Neural cell (in vitro differentiated cells): ENCODE data around the gene SERINC2. TPM values are rescaled to one million over a fixed set of nuclear protein-coding genes. Genes with fewer than 3 reads are reported as not detected.

Source experiments
- H2AFZ ChIP-seq: fragments of 200-600, 300-800 bp; sonication (generic), shearing (Covaris generic); 2 replicates; pipeline ENCODE4 v1.6.0; 2014; ENCODE audit warnings: low read depth, mild to moderate bottlenecking, antibody characterized with exemption, low read length, moderate library complexity
- H3F3A ChIP-seq: fragments of 200-600 bp; shearing (Covaris generic); 2 replicates; pipeline ENCODE4 v1.6.1; 2016; ENCODE audit warnings: mild to moderate bottlenecking, moderate library complexity, mixed read lengths, antibody characterized with exemption, low read length; ENCODE audit not compliant: insufficient read depth, poor library complexity, severe bottlenecking
- H3K27ac ChIP-seq: fragments of 200-600, 300-800 bp; sonication (generic), shearing (Covaris generic); 2 replicates; pipeline ENCODE4 v1.5.1; 2014; ENCODE audit warnings: mild to moderate bottlenecking, low read length, moderate library complexity
- H3K27me3 ChIP-seq: fragments of 300-800, 200-600 bp; sonication (generic), shearing (Covaris generic); 2 replicates; pipeline ENCODE4 v1.6.0; 2014; ENCODE audit warnings: mild to moderate bottlenecking, low read depth, low read length, moderate library complexity; ENCODE audit not compliant: insufficient read depth
- H3K36me3 ChIP-seq: fragments of 300-800, 200-600 bp; sonication (generic), shearing (Covaris generic); 2 replicates; pipeline ENCODE4 v1.5.1; 2014; ENCODE audit warnings: mild to moderate bottlenecking, antibody characterized with exemption, low read length, moderate library complexity; ENCODE audit not compliant: insufficient read depth
- H3K4me2 ChIP-seq: fragments of 300-800, 200-600 bp; sonication (generic), shearing (Covaris generic); 2 replicates; pipeline ENCODE4 v1.6.0; 2014; ENCODE audit warnings: mild to moderate bottlenecking, low read length
- H3K4me3 ChIP-seq: fragments of 300-800, 200-600 bp; sonication (generic), shearing (Covaris generic); 2 replicates; pipeline ENCODE4 v1.5.1; 2014; ENCODE audit warnings: mild to moderate bottlenecking, low read length, moderate library complexity
- H3K79me2 ChIP-seq: fragments of 200-600 bp; shearing (Covaris generic); replicated peaks from 2 replicates; pipeline ENCODE4 v1.6.0; 2014; ENCODE audit warnings: mild to moderate bottlenecking, low read length, moderate library complexity; ENCODE audit not compliant: insufficient read depth
- H3K9ac ChIP-seq: fragments of 300-800, 200-600 bp; sonication (generic), shearing (Covaris generic); 2 replicates; pipeline ENCODE4 v1.6.1; 2016; ENCODE audit warnings: mild to moderate bottlenecking, low read length, mixed read lengths
- H3K9me2 ChIP-seq: fragments of 200-600 bp; shearing (Covaris generic); 2 replicates; pipeline ENCODE4 v1.6.1; 2016; ENCODE audit warnings: mild to moderate bottlenecking, low read length, mixed read lengths; ENCODE audit not compliant: insufficient read depth
- H3K9me3 ChIP-seq: fragments of 200-600, 300-800 bp; sonication (generic), shearing (Covaris generic); 2 replicates; pipeline ENCODE4 v1.6.1; 2016; ENCODE audit warnings: mild to moderate bottlenecking, mixed run types, low read length, moderate library complexity, mixed read lengths
- H4K20me1 ChIP-seq: fragments of 200-600 bp; shearing (Covaris generic); 2 replicates; pipeline ENCODE4 v1.6.1; 2016; ENCODE audit warnings: mild to moderate bottlenecking, mixed run types; ENCODE audit not compliant: insufficient read depth
- EP300 ChIP-seq: fragments of 450-650 bp; conservative IDR thresholded peaks from 2 replicates; pipeline ENCODE4 v1.6.1; 2014; ENCODE audit warnings: antibody characterized with exemption, mild to moderate bottlenecking, moderate library complexity; ENCODE audit not compliant: poor library complexity, severe bottlenecking
- EZH2 ChIP-seq: fragments of 200-600, 300-800 bp; shearing (Covaris generic), sonication (generic); IDR thresholded peaks from 2 replicates; pipeline ENCODE4 v1.6.1; 2014; ENCODE audit warnings: antibody characterized with exemption, low read length, borderline replicate concordance, mild to moderate bottlenecking; ENCODE audit not compliant: insufficient read depth, poor library complexity, severe bottlenecking
- MXI1 ChIP-seq: fragments of 450-650 bp; conservative IDR thresholded peaks from 2 replicates; pipeline ENCODE4 v1.6.1; 2014; ENCODE audit warnings: antibody characterized with exemption, mild to moderate bottlenecking; ENCODE audit not compliant: poor library complexity, severe bottlenecking
- POLR2AphosphoS5 ChIP-seq: IDR thresholded peaks from 2 replicates; pipeline ENCODE4 v1.6.1; 2012
- RAD21 ChIP-seq: fragments of 450-650 bp; conservative IDR thresholded peaks from 2 replicates; pipeline ENCODE4 v1.6.1; 2014; ENCODE audit warnings: antibody characterized with exemption, mild to moderate bottlenecking, moderate library complexity
- SMC3 ChIP-seq: fragments of 450-650 bp; conservative IDR thresholded peaks from 2 replicates; pipeline ENCODE4 v1.6.1; 2014; ENCODE audit warnings: antibody characterized with exemption, mild to moderate bottlenecking, moderate library complexity; ENCODE audit not compliant: poor library complexity
- TAF1 ChIP-seq: IDR thresholded peaks from 2 replicates; pipeline ENCODE4 v1.6.1; 2012; ENCODE audit warnings: low read depth
- polyA plus RNA-seq: library from polyadenylated mRNA; depleted of rRNA; stranded (reverse); fragments of >200 nt; gene quantifications from 2 replicates; pipeline ENCODE4 v1.2.3, GENCODE V29; 2014
- TF ChIP-seq, protein P1 (sequence below): fragments of 450-650 bp; IDR thresholded peaks from 2 replicates; pipeline ENCODE4 v1.5.1; 2014; ENCODE audit warnings: antibody characterized with exemption, mild to moderate bottlenecking, moderate library complexity; ENCODE audit not compliant: poor library complexity, severe bottlenecking
- TF ChIP-seq, protein P2 (sequence below): IDR thresholded peaks from 2 replicates; pipeline ENCODE4 v1.6.1; 2012; ENCODE audit warnings: borderline replicate concordance

Gene SERINC2
- polyA plus RNA-seq, 1 donor from 2014 or later: 8.6 TPM

GRCh38 chr1:31426249-31426922 is 13.4 kb downstream of the SERINC2 start:
- H3F3A ChIP-seq: no peaks in the 10 kb centered on the region
- no peak overlapping the region for H3K9ac ChIP-seq
- no peak overlapping the region for H3K27ac ChIP-seq
- H3K9me3 ChIP-seq: no peaks in the 10 kb centered on the region
- H2AFZ ChIP-seq: no peak overlapping the region
- H4K20me1 ChIP-seq: no peaks in the 10 kb centered on the region
- no peak overlapping the region for H3K4me2 ChIP-seq
- no peaks in the 10 kb centered on the region for H3K79me2 ChIP-seq
- no peak overlapping the region for H3K4me3 ChIP-seq
- no peaks in the 10 kb centered on the region for H3K27me3 ChIP-seq
- H3K9me2 ChIP-seq: no peaks in the 10 kb centered on the region
- TF ChIP-seq POLR2AphosphoS5: no peak
- TF ChIP-seq TAF1: no peak
- TF ChIP-seq MXI1: no peak
- TF ChIP-seq, protein P1, sequence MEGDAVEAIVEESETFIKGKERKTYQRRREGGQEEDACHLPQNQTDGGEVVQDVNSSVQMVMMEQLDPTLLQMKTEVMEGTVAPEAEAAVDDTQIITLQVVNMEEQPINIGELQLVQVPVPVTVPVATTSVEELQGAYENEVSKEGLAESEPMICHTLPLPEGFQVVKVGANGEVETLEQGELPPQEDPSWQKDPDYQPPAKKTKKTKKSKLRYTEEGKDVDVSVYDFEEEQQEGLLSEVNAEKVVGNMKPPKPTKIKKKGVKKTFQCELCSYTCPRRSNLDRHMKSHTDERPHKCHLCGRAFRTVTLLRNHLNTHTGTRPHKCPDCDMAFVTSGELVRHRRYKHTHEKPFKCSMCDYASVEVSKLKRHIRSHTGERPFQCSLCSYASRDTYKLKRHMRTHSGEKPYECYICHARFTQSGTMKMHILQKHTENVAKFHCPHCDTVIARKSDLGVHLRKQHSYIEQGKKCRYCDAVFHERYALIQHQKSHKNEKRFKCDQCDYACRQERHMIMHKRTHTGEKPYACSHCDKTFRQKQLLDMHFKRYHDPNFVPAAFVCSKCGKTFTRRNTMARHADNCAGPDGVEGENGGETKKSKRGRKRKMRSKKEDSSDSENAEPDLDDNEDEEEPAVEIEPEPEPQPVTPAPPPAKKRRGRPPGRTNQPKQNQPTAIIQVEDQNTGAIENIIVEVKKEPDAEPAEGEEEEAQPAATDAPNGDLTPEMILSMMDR: no peak
- no peak for TF ChIP-seq RAD21
- no peak for TF ChIP-seq EP300
- TF ChIP-seq, protein P2, sequence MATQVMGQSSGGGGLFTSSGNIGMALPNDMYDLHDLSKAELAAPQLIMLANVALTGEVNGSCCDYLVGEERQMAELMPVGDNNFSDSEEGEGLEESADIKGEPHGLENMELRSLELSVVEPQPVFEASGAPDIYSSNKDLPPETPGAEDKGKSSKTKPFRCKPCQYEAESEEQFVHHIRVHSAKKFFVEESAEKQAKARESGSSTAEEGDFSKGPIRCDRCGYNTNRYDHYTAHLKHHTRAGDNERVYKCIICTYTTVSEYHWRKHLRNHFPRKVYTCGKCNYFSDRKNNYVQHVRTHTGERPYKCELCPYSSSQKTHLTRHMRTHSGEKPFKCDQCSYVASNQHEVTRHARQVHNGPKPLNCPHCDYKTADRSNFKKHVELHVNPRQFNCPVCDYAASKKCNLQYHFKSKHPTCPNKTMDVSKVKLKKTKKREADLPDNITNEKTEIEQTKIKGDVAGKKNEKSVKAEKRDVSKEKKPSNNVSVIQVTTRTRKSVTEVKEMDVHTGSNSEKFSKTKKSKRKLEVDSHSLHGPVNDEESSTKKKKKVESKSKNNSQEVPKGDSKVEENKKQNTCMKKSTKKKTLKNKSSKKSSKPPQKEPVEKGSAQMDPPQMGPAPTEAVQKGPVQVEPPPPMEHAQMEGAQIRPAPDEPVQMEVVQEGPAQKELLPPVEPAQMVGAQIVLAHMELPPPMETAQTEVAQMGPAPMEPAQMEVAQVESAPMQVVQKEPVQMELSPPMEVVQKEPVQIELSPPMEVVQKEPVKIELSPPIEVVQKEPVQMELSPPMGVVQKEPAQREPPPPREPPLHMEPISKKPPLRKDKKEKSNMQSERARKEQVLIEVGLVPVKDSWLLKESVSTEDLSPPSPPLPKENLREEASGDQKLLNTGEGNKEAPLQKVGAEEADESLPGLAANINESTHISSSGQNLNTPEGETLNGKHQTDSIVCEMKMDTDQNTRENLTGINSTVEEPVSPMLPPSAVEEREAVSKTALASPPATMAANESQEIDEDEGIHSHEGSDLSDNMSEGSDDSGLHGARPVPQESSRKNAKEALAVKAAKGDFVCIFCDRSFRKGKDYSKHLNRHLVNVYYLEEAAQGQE: no peak
- no peak for TF ChIP-seq EZH2
- no peak for TF ChIP-seq SMC3
- H3K36me3 ChIP-seq: no peaks in the 10 kb centered on the region

DNA sequence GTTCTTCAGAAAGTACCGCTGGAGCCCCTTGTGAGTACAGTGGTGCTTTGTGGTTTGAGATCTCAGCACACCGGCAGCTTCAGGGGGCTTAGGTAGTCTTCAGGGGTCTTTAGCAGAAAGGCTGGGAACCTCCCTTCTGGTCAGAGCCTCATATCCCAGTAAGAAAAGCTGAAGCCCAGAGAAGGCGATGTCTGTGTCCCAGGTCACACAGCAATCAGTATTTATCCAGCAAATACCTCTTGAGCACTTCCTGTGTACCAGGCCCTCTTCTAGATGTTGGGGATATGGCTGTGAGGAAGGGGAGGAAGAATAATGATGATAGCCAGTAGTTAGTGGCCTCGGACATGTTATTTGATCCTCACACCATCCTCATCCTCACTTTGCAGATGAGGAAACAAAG is 14.3 kb downstream of the SERINC2 start:
- no peak overlapping the region for H3K9ac ChIP-seq
- no peaks in the 10 kb centered on the region for H3K36me3 ChIP-seq
- H2AFZ ChIP-seq: no peak overlapping the region
- no peak overlapping the region for H3K27ac ChIP-seq
- H3K27me3 ChIP-seq: no peaks in the 10 kb centered on the region
- H3K9me3 ChIP-seq: no peaks in the 10 kb centered on the region
- no peaks in the 10 kb centered on the region for H3K9me2 ChIP-seq
- TF ChIP-seq, protein P2: no peak
- TF ChIP-seq MXI1: no peak
- no peak for TF ChIP-seq EZH2
- no peak for TF ChIP-seq RAD21
- no peak for TF ChIP-seq TAF1
- TF ChIP-seq POLR2AphosphoS5: no peak
- TF ChIP-seq EP300: no peak
- no peak for TF ChIP-seq SMC3
- TF ChIP-seq, protein P1: no peak
- H3K4me2 ChIP-seq: no peak overlapping the region
- H3K79me2 ChIP-seq: no peaks in the 10 kb centered on the region
- no peaks in the 10 kb centered on the region for H4K20me1 ChIP-seq
- no peaks in the 10 kb centered on the region for H3F3A ChIP-seq
- no peak overlapping the region for H3K4me3 ChIP-seq
